Measurements from ENCODE around the gene COL5A1. TPM values are rescaled to one million over a fixed set of nuclear protein-coding genes. Genes with fewer than 3 reads are reported as not detected.

Gene COL5A1
- total RNA-seq, 4 donors from 2014 or later, result 4.8 to 16.5 (median 9.4) TPM

- 73 to 77% methylated on average over 8 to 9 of the region's 11 CpGs for WGBS, 2 donors
- Histone ChIP-seq H3K36me3 (no peaks in the 10 kb centered on the region), H3K9me3 (no peaks in the 10 kb centered on the region), H3K4me3 (replicated peaks in 1 of 3) (no peak overlapping the region), H3K27me3 (no peaks in the 10 kb centered on the region), H3K27ac (no peak overlapping the region), H3K4me1 (peaks cover 0 to 15% of the 10 kb centered on the region in 2 donors)
- intact Hi-C loops (cut with DNase I), result no loop called here
- no peak for TF ChIP-seq CTCF (IDR thresholded peaks at IDR 0.05)
- no peak for TF ChIP-seq POLR2A (IDR thresholded peaks at IDR 0.05)
- DNase-seq, result no peak
Observed at GRCh38 chr9:134655101-134655500, 13.5 kb downstream of the COL5A1 start.

- intact Hi-C loops (cut with DNase I), result no loop called here
- no peak overlapping the region for H3K27ac ChIP-seq
- H3K27me3 ChIP-seq, result no peaks in the 10 kb centered on the region
- WGBS, 2 donors, result 78 to 79% methylated on average over 6 to 7 of the region's 10 CpGs
- H3K4me1 ChIP-seq, result peaks cover 0 to 15% of the 10 kb centered on the region in 2 donors
- no peak for DNase-seq
- H3K9me3 ChIP-seq, result no peaks in the 10 kb centered on the region
- no peak overlapping the region for H3K4me3 ChIP-seq (replicated peaks in 1 of 3)
- TF ChIP-seq CTCF (IDR thresholded peaks at IDR 0.05) (no peak), POLR2A (IDR thresholded peaks at IDR 0.05) (no peak)
- H3K36me3 ChIP-seq, result no peaks in the 10 kb centered on the region
Observed at GRCh38 chr9:134655586-134656333, 14.2 kb downstream of the COL5A1 start.

- intact Hi-C loops (cut with DNase I), result no loop called here
- no peak for TF ChIP-seq POLR2A (IDR thresholded peaks at IDR 0.05)
- TF ChIP-seq CTCF (IDR thresholded peaks at IDR 0.05), result no peak
- no peaks in the 10 kb centered on the region for H3K27me3 ChIP-seq
- WGBS, 2 donors, result 63 to 66% methylated on average over 11 of the region's 12 CpGs
- DNase-seq, result no peak
- H3K27ac ChIP-seq, result no peak overlapping the region
- peaks cover 0 to 14% of the 10 kb centered on the region in 2 donors for H3K4me1 ChIP-seq
- H3K9me3 ChIP-seq, result no peaks in the 10 kb centered on the region
- H3K36me3 ChIP-seq, result no peaks in the 10 kb centered on the region
- no peak overlapping the region for H3K4me3 ChIP-seq (replicated peaks in 1 of 3)
Observed at GRCh38 chr9:134656334-134657006, 14.9 kb downstream of the COL5A1 start.

GRCh38 chr9:134657666-134658377 is 16.2 kb downstream of the COL5A1 start:
- Histone ChIP-seq H3K4me3 (replicated peaks in 1 of 3) (no peak overlapping the region), H3K27ac (no peak overlapping the region), H3K36me3 (no peaks in the 10 kb centered on the region), H3K27me3 (no peaks in the 10 kb centered on the region), H3K9me3 (no peaks in the 10 kb centered on the region), H3K4me1 (peaks cover 0 to 9% of the 10 kb centered on the region in 2 donors)
- TF ChIP-seq CTCF (IDR thresholded peaks at IDR 0.05), result no peak
- TF ChIP-seq POLR2A (IDR thresholded peaks at IDR 0.05), result no peak
- WGBS, 2 donors, result 87 to 88% methylated on average over 20 of the region's 20 CpGs
- intact Hi-C loops (cut with DNase I), result no loop called here
- DNase-seq, result no peak
